ENCODE measurements around the gene THAP8.

THAP8 gene

DNA sequence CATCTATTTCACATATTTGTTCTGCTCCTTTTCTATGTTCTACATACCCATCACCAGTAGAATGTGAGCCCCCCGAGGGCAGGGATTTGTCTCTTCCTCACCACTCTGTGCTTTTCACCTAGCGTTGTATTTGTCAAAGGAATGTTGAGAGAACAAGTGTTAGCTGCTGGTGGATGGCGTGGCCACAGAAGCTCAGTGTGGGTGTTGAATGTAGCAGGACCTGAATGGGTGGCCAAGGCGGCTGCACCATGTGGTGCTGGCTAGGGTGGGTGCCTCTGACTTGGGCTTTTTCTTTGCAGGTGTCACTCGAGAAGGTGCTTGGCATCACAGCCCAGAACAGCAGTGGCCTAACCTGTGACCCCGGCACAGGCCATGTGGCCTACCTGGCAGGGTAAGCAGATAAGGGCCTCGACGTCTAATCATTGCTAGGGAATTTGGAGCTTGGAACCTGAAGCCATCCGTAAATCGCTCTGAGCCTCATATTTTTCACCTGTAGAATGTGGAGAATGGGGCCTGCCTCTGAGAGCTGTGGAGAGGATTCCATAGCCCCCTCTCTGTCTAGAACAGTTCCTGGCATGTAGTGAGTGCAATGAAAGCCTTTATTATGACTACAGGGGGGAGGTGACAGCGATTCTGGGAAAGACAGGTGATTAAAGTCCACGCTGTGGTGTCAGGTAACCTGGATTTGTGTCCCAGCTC lies 4.5 kb upstream of the THAP8 start:
- no peak for DNase-seq (ENCODE audit: extremely low spot score)
- CTCF ChIA-PET: no interaction called here
- POLR2A ChIA-PET: no interaction called here
- TF ChIP-seq SP1 (IDR thresholded peaks at IDR 0.05) (no peak), SUZ12 (IDR thresholded peaks at IDR 0.05) (no peak), BHLHE40 (IDR thresholded peaks at IDR 0.05; ENCODE audit: borderline replicate concordance) (no peak), NFRKB (IDR thresholded peaks at IDR 0.05) (no peak)

DNA sequence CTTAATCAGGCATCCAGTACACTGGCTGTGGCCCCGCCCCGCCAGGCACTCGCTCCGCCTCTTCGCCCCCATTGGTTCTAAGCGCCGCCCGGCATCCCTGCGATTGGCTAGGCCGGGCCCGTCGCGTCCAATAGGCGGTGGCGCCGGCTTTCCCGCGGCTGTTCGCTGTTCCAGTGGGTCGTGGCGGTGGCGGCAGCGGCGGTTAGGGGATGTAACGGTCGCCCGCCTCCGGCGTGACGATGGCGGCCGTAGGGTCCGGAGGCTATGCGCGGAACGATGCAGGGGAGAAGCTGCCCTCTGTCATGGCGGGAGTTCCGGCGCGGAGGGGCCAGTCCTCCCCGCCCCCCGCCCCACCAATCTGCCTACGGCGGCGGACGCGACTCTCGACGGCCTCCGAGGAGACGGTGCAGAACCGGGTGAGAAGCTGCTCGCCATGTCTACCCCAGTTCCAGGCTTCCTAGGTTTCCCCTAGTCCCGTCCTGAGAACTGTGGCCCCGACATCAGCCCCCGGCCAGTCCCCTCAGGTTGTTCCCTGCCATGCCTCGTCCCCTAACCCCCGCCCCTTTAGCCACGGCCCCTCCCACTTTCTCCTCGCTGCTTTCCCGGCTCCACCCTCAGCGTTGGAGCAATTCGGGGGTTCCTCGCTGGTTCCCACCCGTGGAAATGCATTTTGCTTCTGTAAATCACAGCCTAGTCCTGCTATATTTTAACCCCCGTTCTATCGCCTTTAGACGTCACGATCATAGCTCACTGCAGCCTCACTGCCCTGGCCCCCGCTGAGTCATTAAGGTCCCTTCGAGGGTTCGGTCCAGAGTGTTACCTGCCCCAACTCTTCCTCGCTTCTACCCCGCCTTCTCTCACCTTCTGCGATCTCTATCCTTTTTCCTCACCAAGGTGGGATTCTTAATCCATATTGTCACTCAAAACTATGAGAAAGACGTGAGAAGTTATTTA lies 925 bp upstream of the THAP8 start, which contains the start of gene WDR62:
WDR62 (plus strand) TSS at position 165 of the 954 bp plus-strand sequence; CDS start at position 240, 75 bp downstream.
- POLR2A ChIA-PET: interaction anchor here (0.7 to 1.7 kb wide), 11 partner anchors 11 to 307 kb away, joined by 3 to 9 read pairs (median 4); partner anchors contain the start of genes ALKBH6, LIN37, POLR2I and TBCB
- CTCF ChIA-PET: interaction anchor here (0.8 kb wide), 1 partner anchor 124 kb away, joined by 3 read pairs; no protein-coding TSS in a partner anchor
- peak; percentile 93 for DNase-seq (ENCODE audit: extremely low spot score)
- TF ChIP-seq FOXK2 (IDR thresholded peaks at IDR 0.05) (no peak), L3MBTL2 (conservative IDR thresholded peaks at IDR 0.05) (peak; percentile 94), FOXM1 (IDR thresholded peaks at IDR 0.05; ENCODE audit: borderline replicate concordance) (0 out of 2 replicates have a peak, but pooled peaks have one; percentile 19)

DNA sequence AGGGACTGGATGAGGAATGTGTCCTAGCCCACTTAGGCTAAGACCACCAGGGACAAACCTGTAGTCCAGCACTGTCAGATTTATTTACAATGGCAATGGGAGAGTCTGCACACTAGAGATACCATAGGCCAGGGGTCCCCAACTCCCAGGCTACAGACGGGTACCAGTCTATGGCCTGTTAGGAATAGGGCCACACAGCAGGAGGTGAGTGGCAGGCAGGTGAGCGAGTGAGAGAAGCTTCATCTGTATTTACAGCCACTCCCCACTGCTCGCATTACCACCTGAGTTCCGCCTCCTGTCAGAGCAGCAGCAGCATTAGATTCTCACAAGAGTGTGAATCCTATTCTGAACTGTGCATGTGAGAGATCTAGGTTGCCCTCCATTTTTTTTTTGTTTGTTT lies 2.4 kb downstream of the THAP8 start:
- TF ChIP-seq TARDBP (IDR thresholded peaks at IDR 0.05): no peak
- TF ChIP-seq, protein P1, sequence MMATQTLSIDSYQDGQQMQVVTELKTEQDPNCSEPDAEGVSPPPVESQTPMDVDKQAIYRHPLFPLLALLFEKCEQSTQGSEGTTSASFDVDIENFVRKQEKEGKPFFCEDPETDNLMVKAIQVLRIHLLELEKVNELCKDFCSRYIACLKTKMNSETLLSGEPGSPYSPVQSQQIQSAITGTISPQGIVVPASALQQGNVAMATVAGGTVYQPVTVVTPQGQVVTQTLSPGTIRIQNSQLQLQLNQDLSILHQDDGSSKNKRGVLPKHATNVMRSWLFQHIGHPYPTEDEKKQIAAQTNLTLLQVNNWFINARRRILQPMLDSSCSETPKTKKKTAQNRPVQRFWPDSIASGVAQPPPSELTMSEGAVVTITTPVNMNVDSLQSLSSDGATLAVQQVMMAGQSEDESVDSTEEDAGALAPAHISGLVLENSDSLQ (IDR thresholded peaks at IDR 0.05): peak; percentile 84
- no peak for DNase-seq (ENCODE audit: extremely low spot score)
- ChIA-PET CTCF (no interaction called here), POLR2A (no interaction called here)

DNA sequence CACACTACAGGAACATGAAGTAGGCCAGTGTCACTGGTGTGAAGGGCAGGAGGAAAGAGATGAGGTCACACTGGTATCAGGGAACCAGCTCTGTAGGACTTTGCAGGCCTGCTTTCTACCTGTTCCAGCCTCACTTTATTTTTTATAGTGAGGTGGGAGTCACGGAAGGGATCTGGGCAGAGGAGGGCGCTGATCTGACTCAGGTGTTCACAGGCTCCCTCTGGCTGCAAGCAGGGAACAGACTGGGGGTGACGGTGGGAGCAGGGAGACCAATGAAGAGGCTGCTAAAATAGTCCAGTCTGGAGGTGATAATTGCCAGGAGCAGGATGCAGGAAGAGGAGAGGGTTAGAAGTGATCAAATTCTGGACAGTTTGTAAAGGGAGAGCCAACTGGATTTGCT lies 2.8 kb downstream of the THAP8 start:
- ChIA-PET POLR2A (no interaction called here), CTCF (no interaction called here)
- no peak for DNase-seq (ENCODE audit: extremely low spot score)
- TF ChIP-seq ARNT (IDR thresholded peaks at IDR 0.05) (no peak), FOXK2 (IDR thresholded peaks at IDR 0.05) (no peak), FOXM1 (IDR thresholded peaks at IDR 0.05; ENCODE audit: borderline replicate concordance) (no peak)
- TF ChIP-seq, protein P1 (IDR thresholded peaks at IDR 0.05): no peak

DNA sequence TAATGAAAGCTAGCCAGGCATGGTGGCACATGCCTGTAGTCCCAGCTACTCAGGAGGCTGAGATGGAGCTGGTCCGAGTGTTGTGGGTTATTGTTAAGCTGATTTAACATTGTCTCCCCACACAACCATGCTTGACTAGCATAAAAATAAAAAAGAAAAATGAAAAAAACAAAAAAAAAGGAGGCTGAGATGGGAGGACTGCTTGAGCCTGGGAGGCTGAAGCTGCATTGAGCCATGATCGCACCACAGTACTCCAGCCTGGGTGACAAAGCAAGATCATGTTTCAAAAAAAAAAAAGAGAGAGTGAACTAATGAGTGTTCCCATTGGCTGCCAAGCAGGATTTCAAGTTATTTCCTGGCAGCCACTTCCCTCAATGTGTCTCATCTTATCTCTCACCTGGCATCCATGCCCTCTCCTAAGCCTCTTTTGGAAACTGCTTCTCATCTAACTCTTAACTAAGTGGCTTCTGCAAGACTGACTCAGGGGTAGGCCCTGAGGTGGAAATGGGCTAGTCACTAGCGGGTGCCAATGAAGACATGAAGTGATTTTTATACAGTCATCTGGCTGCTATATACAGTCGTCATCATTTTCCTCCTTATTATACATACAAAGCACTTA lies 4.9 kb downstream of the THAP8 start:
- TF ChIP-seq, protein P1 (IDR thresholded peaks at IDR 0.05): no peak
- TF ChIP-seq LEF1 (IDR thresholded peaks at IDR 0.05; ENCODE audit: borderline replicate concordance): no peak
- no peak for TF ChIP-seq SP1 (IDR thresholded peaks at IDR 0.05)
- TF ChIP-seq FOXK2 (IDR thresholded peaks at IDR 0.05): no peak
- TF ChIP-seq ARNT (IDR thresholded peaks at IDR 0.05): no peak
- TF ChIP-seq ELF4 (IDR thresholded peaks at IDR 0.05): no peak
- no peak for TF ChIP-seq FOXM1 (IDR thresholded peaks at IDR 0.05; ENCODE audit: borderline replicate concordance)
- TF ChIP-seq HDGF (IDR thresholded peaks at IDR 0.05; ENCODE audit: borderline replicate concordance): no peak
- TF ChIP-seq FOXA1 (IDR thresholded peaks at IDR 0.05): no peak
- TF ChIP-seq L3MBTL2 (conservative IDR thresholded peaks at IDR 0.05): no peak
- TF ChIP-seq NFRKB (IDR thresholded peaks at IDR 0.05): no peak
- TF ChIP-seq SUZ12 (IDR thresholded peaks at IDR 0.05): no peak
- TF ChIP-seq TARDBP (IDR thresholded peaks at IDR 0.05): no peak
- no peak for TF ChIP-seq ZNF384 (IDR thresholded peaks at IDR 0.05)
- TF ChIP-seq CTBP1 (IDR thresholded peaks at IDR 0.05; ENCODE audit: borderline replicate concordance): no peak
- TF ChIP-seq BHLHE40 (IDR thresholded peaks at IDR 0.05; ENCODE audit: borderline replicate concordance): no peak
- DNase-seq (ENCODE audit: extremely low spot score): no peak

DNA sequence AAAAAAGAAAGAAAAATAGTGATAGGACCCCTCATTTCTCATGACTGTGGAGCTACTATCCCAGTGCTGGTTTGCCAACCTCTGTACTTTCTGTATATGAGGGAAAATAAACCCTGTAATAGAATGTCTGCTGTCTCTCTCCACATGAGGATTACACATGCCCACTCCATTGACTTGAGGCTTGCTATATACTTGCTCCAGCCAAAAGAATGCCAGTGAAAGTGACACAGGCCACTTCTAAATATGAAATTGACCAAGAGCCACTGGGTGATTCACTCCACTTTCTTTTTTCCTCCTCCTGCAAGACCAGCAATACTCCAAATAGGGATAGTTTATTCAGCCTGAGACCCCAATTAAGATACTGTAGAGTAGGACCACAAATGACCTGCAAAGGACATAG lies 6.2 kb downstream of the THAP8 start:
- TF ChIP-seq FOXA1 (IDR thresholded peaks at IDR 0.05): no peak
- TF ChIP-seq HDGF (IDR thresholded peaks at IDR 0.05; ENCODE audit: borderline replicate concordance): no peak
- no peak for TF ChIP-seq L3MBTL2 (conservative IDR thresholded peaks at IDR 0.05)
- no peak for TF ChIP-seq SUZ12 (IDR thresholded peaks at IDR 0.05)
- TF ChIP-seq LEF1 (IDR thresholded peaks at IDR 0.05; ENCODE audit: borderline replicate concordance): no peak
- no peak for TF ChIP-seq FOXK2 (IDR thresholded peaks at IDR 0.05)
- no peak for TF ChIP-seq ELF4 (IDR thresholded peaks at IDR 0.05)
- TF ChIP-seq NFRKB (IDR thresholded peaks at IDR 0.05): no peak
- no peak for TF ChIP-seq TARDBP (IDR thresholded peaks at IDR 0.05)
- no peak for TF ChIP-seq BHLHE40 (IDR thresholded peaks at IDR 0.05; ENCODE audit: borderline replicate concordance)
- TF ChIP-seq ARNT (IDR thresholded peaks at IDR 0.05): no peak
- no peak for TF ChIP-seq ZNF384 (IDR thresholded peaks at IDR 0.05)
- TF ChIP-seq CTBP1 (IDR thresholded peaks at IDR 0.05; ENCODE audit: borderline replicate concordance): no peak
- TF ChIP-seq FOXM1 (IDR thresholded peaks at IDR 0.05; ENCODE audit: borderline replicate concordance): no peak
- TF ChIP-seq, protein P1 (IDR thresholded peaks at IDR 0.05): no peak
- TF ChIP-seq SP1 (IDR thresholded peaks at IDR 0.05): no peak

More for the DNA sequence above, 4.9 kb downstream of the THAP8 start:
- ChIA-PET CTCF (no interaction called here), POLR2A (no interaction called here)

More for the DNA sequence above, 6.2 kb downstream of the THAP8 start:
- ChIA-PET CTCF (no interaction called here), POLR2A (no interaction called here)
- DNase-seq (ENCODE audit: extremely low spot score): no peak
